DND-41 (cell line): ENCODE measurements around the gene XPR1.

Experiments
- EZH2 ChIP-seq: IDR thresholded peaks from 3 replicates; pipeline ENCODE4 v1.6.1; 2012; ENCODE audit warnings: borderline replicate concordance, low read depth, mild to moderate bottlenecking, moderate library complexity, low read length, inconsistent platforms; ENCODE audit not compliant: severe bottlenecking
- TF ChIP-seq, protein P1 (sequence below): IDR thresholded peaks from 2 replicates; pipeline ENCODE4 v1.5.1; 2012; ENCODE audit warnings: borderline replicate concordance, low read length, moderate library complexity, mild to moderate bottlenecking; ENCODE audit not compliant: poor library complexity, severe bottlenecking; ENCODE audit errors: extremely low read depth

DNA sequence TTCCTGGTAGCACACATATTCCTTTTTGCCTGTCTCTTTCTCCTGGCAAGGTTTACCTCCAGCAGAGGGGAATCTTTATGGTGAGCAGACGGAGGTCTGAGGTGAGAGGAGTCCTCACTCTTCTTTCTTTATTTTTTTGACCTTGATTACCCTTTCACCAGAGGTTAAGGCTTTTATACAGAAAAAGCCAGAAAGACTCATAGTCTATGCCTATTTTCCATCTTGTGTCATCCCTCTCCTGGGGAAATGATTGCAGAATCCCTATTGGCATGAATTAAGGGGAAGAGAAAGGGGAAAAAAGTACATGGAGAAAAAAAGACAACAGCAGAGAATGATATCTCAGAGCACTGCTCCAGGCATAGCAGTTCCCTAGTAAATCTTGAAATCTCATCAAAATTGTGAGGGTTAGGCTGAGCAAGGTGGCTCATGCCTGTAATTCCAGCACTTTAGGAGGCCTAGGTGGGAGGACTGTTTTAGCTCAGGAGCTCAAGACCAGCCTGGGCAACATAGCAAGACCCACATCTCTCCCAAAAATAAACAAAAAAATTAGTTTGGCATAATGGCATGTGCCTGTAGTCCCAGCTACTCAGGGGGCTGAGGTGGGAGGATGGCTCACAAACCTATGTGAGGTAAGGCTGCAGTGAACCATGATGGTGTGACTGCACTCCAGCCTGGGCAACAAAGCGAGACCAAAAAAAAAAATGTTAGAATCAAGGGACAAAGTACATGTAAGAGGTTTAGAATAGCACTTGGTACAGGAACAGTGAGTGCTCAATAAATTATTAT, 1.2 kb upstream of the XPR1 start:
- no peak for TF ChIP-seq EZH2
- TF ChIP-seq, protein P1, sequence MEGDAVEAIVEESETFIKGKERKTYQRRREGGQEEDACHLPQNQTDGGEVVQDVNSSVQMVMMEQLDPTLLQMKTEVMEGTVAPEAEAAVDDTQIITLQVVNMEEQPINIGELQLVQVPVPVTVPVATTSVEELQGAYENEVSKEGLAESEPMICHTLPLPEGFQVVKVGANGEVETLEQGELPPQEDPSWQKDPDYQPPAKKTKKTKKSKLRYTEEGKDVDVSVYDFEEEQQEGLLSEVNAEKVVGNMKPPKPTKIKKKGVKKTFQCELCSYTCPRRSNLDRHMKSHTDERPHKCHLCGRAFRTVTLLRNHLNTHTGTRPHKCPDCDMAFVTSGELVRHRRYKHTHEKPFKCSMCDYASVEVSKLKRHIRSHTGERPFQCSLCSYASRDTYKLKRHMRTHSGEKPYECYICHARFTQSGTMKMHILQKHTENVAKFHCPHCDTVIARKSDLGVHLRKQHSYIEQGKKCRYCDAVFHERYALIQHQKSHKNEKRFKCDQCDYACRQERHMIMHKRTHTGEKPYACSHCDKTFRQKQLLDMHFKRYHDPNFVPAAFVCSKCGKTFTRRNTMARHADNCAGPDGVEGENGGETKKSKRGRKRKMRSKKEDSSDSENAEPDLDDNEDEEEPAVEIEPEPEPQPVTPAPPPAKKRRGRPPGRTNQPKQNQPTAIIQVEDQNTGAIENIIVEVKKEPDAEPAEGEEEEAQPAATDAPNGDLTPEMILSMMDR, result no peak
